IPS-15b (cell line): ENCODE data around the gene TAGLN.
A peak's percentile ranks its signal among the peaks of the same experiment; 100 is the strongest.

Experiments
- H3K27me3 ChIP-seq: one replicate; pipeline ENCODE4 v1.6.1; 2013; ENCODE audit warnings: low read length; ENCODE audit not compliant: control insufficient read depth, insufficient read depth
- H3K36me3 ChIP-seq: one replicate; pipeline ENCODE4 v1.6.1; 2013; ENCODE audit warnings: low read length; ENCODE audit not compliant: control insufficient read depth, insufficient read depth
- H3K4me1 ChIP-seq: one replicate; pipeline ENCODE4 v1.6.1; 2013; ENCODE audit warnings: mild to moderate bottlenecking, low read length; ENCODE audit not compliant: control insufficient read depth, insufficient read depth
- H3K4me3 ChIP-seq: one replicate; pipeline ENCODE4 v1.5.1; 2013; ENCODE audit warnings: low read depth, low read length
- H3K9ac ChIP-seq: one replicate; pipeline ENCODE4 v1.6.1; 2013; ENCODE audit warnings: low read depth, mild to moderate bottlenecking, low read length
- H3K9me3 ChIP-seq: one replicate; pipeline ENCODE4 v1.6.1; 2013; ENCODE audit warnings: mild to moderate bottlenecking, low read length; ENCODE audit not compliant: control insufficient read depth, insufficient read depth

TAGLN gene

GRCh38 chr11:117189941-117190544 lies 9.1 kb upstream of the TAGLN start:
- no peaks in the 10 kb centered on the region for H3K9me3 ChIP-seq
- no peak overlapping the region for H3K9ac ChIP-seq
- H3K36me3 ChIP-seq: peaks cover 45% of the 10 kb centered on the region
- no peak overlapping the region for H3K4me3 ChIP-seq
- no peaks in the 10 kb centered on the region for H3K4me1 ChIP-seq
- no peaks in the 10 kb centered on the region for H3K27me3 ChIP-seq

GRCh38 chr11:117191680-117192400 lies 7.3 kb upstream of the TAGLN start:
- Histone ChIP-seq H3K4me1 (no peaks in the 10 kb centered on the region), H3K4me3 (no peak overlapping the region), H3K27me3 (no peaks in the 10 kb centered on the region), H3K9me3 (no peaks in the 10 kb centered on the region), H3K9ac (no peak overlapping the region), H3K36me3 (peaks cover 49% of the 10 kb centered on the region)

DNA sequence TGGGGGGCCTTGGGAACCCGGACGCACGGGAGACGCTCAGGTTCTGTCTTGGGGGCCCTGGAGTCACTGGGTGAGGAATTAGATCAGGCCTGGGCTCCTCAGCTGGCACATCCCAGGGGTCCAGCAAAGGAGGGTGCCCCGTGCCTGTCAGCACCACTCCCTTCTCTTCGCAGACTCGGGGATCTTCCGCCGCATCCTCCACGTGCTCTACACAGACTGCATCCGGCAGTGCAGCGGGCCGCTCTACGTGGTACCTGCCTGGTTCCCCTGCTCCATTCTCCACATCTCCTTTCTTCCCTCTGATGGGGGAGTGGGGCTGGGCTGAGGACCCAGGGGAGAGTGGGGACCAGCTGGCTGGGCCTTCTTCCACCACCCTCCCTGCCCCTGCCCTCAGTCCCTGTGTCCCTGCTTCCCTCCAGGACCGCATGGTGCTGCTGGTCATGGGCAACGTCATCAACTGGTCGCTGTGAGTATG lies 6.7 kb upstream of the TAGLN start:
- no peaks in the 10 kb centered on the region for H3K9me3 ChIP-seq
- H3K36me3 ChIP-seq: peaks cover 48% of the 10 kb centered on the region
- H3K9ac ChIP-seq: no peak overlapping the region
- no peaks in the 10 kb centered on the region for H3K4me1 ChIP-seq
- no peaks in the 10 kb centered on the region for H3K27me3 ChIP-seq
- no peak overlapping the region for H3K4me3 ChIP-seq

DNA sequence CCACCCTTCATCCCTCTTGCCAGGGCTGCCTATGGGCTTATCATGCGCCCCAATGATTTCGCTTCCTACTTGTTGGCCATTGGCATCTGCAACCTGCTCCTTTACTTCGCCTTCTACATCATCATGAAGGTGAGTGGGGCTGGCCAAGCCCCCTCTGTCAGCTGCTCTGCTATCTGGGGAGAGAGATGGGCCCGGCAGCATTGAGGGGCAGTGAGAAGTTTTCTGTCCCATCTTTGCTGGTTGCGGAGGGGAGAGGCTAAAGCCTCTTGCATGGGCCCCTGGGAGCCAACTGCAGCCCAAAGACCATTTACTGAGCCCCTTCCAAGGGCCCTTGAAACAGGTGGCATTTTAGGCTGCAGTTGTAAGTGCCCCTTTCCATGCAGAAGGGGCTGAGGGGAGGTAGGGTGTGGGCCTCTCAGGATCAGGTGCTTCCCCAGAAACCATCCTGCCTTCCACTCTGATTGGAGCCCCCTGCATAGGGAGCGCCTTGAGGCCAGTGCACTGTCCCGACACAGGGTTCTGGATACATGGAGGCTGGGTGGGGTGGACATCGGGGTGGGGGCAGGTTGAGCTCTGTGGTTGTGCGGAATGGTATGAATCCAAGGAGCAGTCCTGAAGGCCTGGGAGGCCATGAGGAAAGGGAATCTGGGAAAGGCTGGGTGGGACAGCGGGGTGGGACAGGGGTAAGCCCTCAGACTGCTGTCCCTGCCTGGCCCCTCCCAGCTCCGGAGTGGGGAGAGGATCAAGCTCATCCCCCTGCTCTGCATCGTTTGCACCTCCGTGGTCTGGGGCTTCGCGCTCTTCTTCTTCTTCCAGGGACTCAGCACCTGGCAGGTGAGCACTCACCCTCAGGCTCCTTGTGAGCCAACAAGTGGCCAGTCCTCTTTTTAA lies 5.8 kb upstream of the TAGLN start:
- Histone ChIP-seq H3K36me3 (peaks cover 43% of the 10 kb centered on the region), H3K4me3 (no peak overlapping the region), H3K27me3 (no peaks in the 10 kb centered on the region), H3K4me1 (peaks cover 7% of the 10 kb centered on the region), H3K9ac (no peak overlapping the region), H3K9me3 (no peaks in the 10 kb centered on the region)

GRCh38 chr11:117194267-117194666 lies 4.9 kb upstream of the TAGLN start:
- H3K4me1 ChIP-seq: peaks cover 9% of the 10 kb centered on the region
- no peaks in the 10 kb centered on the region for H3K27me3 ChIP-seq
- peaks cover 34% of the 10 kb centered on the region for H3K36me3 ChIP-seq
- no peaks in the 10 kb centered on the region for H3K9me3 ChIP-seq
- no peak overlapping the region for H3K4me3 ChIP-seq
- no peak overlapping the region for H3K9ac ChIP-seq

DNA sequence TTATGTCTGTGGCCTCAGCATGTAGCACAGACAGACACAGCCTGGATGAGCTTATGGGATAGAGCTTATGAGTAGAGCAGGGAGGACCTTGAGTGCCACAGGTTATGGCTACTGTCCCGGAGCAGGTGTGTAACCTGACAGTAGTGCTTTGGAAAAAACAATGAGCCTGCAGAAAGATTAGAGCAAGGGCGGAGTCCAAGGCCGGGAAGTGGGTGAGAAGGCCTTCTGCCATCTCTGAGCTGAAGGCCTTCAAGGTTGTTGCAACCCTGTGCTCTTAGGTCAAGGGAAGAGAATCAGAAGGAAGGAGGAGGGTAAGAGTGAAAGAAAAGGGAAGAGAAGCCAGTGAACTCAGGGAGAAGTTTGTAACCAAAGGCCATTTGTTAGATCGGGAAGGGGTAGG lies 3.9 kb upstream of the TAGLN start:
- Histone ChIP-seq H3K27me3 (no peaks in the 10 kb centered on the region), H3K9ac (no peak overlapping the region), H3K9me3 (no peaks in the 10 kb centered on the region), H3K4me3 (no peak overlapping the region), H3K4me1 (peaks cover 15% of the 10 kb centered on the region), H3K36me3 (peaks cover 25% of the 10 kb centered on the region)

DNA sequence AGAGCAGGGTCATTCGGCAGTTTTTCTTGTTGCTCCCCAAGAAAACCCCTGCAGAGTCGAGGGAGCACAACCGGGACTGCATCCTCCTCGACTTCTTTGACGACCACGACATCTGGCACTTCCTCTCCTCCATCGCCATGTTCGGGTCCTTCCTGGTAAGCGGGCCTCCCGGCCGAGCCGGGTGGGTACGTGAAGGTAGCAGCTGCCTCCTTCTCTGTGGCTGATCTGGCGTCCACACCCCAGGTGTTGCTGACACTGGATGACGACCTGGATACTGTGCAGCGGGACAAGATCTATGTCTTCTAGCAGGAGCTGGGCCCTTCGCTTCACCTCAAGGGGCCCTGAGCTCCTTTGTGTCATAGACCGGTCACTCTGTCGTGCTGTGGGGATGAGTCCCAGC lies 3.4 kb upstream of the TAGLN start:
- H3K9me3 ChIP-seq: no peaks in the 10 kb centered on the region
- H3K4me1 ChIP-seq: peaks cover 18% of the 10 kb centered on the region
- H3K27me3 ChIP-seq: no peaks in the 10 kb centered on the region
- H3K9ac ChIP-seq: no peak overlapping the region
- peaks cover 22% of the 10 kb centered on the region for H3K36me3 ChIP-seq
- H3K4me3 ChIP-seq: no peak overlapping the region

DNA sequence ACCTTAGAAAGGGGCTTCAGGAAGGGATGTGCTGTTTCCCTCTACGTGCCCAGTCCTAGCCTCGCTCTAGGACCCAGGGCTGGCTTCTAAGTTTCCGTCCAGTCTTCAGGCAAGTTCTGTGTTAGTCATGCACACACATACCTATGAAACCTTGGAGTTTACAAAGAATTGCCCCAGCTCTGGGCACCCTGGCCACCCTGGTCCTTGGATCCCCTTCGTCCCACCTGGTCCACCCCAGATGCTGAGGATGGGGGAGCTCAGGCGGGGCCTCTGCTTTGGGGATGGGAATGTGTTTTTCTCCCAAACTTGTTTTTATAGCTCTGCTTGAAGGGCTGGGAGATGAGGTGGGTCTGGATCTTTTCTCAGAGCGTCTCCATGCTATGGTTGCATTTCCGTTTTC lies 2.2 kb upstream of the TAGLN start:
- H3K4me1 ChIP-seq: peaks cover 18% of the 10 kb centered on the region
- H3K9ac ChIP-seq: no peak overlapping the region
- no peak overlapping the region for H3K4me3 ChIP-seq
- H3K27me3 ChIP-seq: no peaks in the 10 kb centered on the region
- H3K36me3 ChIP-seq: peaks cover 19% of the 10 kb centered on the region
- no peaks in the 10 kb centered on the region for H3K9me3 ChIP-seq

GRCh38 chr11:117197516-117198456 lies 1.4 kb upstream of the TAGLN start:
- Histone ChIP-seq H3K36me3 (peaks cover 14% of the 10 kb centered on the region), H3K4me3 (peak overlapping the region; percentile 54), H3K9ac (peak overlapping the region; percentile 38), H3K27me3 (no peaks in the 10 kb centered on the region), H3K4me1 (peaks cover 18% of the 10 kb centered on the region), H3K9me3 (no peaks in the 10 kb centered on the region)

GRCh38 chr11:117198613-117199012 lies 557 bp upstream of the TAGLN start:
- peaks cover 18% of the 10 kb centered on the region for H3K4me1 ChIP-seq
- H3K9ac ChIP-seq: peak overlapping the region; percentile 38
- peak overlapping the region; percentile 54 for H3K4me3 ChIP-seq
- H3K36me3 ChIP-seq: peaks cover 15% of the 10 kb centered on the region
- no peaks in the 10 kb centered on the region for H3K9me3 ChIP-seq
- H3K27me3 ChIP-seq: no peaks in the 10 kb centered on the region
